CD14-positive monocyte (primary cell): ENCODE data around the gene EGFLAM. TPM values are rescaled to one million over a fixed set of nuclear protein-coding genes. Genes with fewer than 3 reads are reported as not detected.

Source experiments
- DNase-seq, 3 donors: peaks; one replicate each; pipeline ENCODE4 v3.0.0-alpha.2; 2011 to 2022
- H2AFZ ChIP-seq: 2 replicates; pipeline ENCODE4 v1.6.0; 2012; ENCODE audit warnings: mild to moderate bottlenecking, low read depth, low read length, inconsistent platforms; ENCODE audit not compliant: insufficient read depth, poor library complexity, severe bottlenecking
- H3K27ac ChIP-seq, 2 donors: 1 replicate in 1 of 2; 2 replicates in 1 of 2; pipeline ENCODE4 v1.5.1; 2012 to 2013; ENCODE audit warnings: low read length in 2 of 2, control low read depth in 1 of 2, inconsistent platforms in 1 of 2, low read depth in 1 of 2, mild to moderate bottlenecking in 1 of 2
- H3K27me3 ChIP-seq, 2 donors: one replicate each; pipeline versions ENCODE4 v1.6.0 to v1.6.1; 2011 to 2013; ENCODE audit warnings: low read length in 2 of 2; ENCODE audit not compliant: control insufficient read depth in 2 of 2, insufficient read depth in 2 of 2
- H3K36me3 ChIP-seq, 2 donors: replicated peaks in 1 of 2; 1 replicate in 1 of 2; 2 replicates in 1 of 2; pipeline versions ENCODE4 v1.5.1 to v1.6.1; 2012 to 2013; ENCODE audit warnings: low read length in 2 of 2, control low read depth in 1 of 2, inconsistent platforms in 1 of 2, mild to moderate bottlenecking in 1 of 2; ENCODE audit not compliant: insufficient read depth in 2 of 2, control insufficient read depth in 1 of 2
- H3K4me1 ChIP-seq, 2 donors: 1 replicate in 1 of 2; 2 replicates in 1 of 2; pipeline versions ENCODE4 v1.5.1 to v1.6.1; 2012 to 2013; ENCODE audit warnings: low read length in 2 of 2, control low read depth in 1 of 2, inconsistent platforms in 1 of 2, mild to moderate bottlenecking in 1 of 2, moderate library complexity in 1 of 2; ENCODE audit not compliant: insufficient read depth in 2 of 2, control insufficient read depth in 1 of 2
- H3K4me2 ChIP-seq: replicated peaks from 2 replicates; pipeline ENCODE3; 2012; ENCODE audit warnings: low read length, moderate library complexity, mild to moderate bottlenecking; ENCODE audit not compliant: poor library complexity, severe bottlenecking; ENCODE audit errors: extremely low read depth
- H3K4me3 ChIP-seq, 3 experiments: fragments of 200-600 bp in 1 of 3; sonication (generic) in 1 of 3; replicated peaks in 1 of 3; 1 replicate in 2 of 3; 2 replicates in 1 of 3; pipeline ENCODE4 v1.5.1; 2011 to 2013; ENCODE audit warnings: low read length in 3 of 3, mild to moderate bottlenecking in 3 of 3, control low read depth in 2 of 3, low read depth in 2 of 3, inconsistent platforms in 1 of 3, moderate library complexity in 1 of 3
- H3K79me2 ChIP-seq: 2 replicates; pipeline ENCODE4 v1.6.0; 2012; ENCODE audit warnings: mild to moderate bottlenecking, control low read depth, inconsistent platforms, low read length, moderate library complexity; ENCODE audit not compliant: insufficient read depth
- H3K9ac ChIP-seq: 2 replicates; pipeline ENCODE4 v1.6.0; 2017; ENCODE audit warnings: low read length, mild to moderate bottlenecking; ENCODE audit not compliant: insufficient read depth, poor library complexity, severe bottlenecking
- H3K9me3 ChIP-seq, 2 donors: replicated peaks in 1 of 2; 1 replicate in 1 of 2; 2 replicates in 1 of 2; pipeline versions ENCODE4 v1.5.1 to v1.6.1; 2012 to 2013; ENCODE audit warnings: low read length in 2 of 2, control low read depth in 1 of 2; ENCODE audit not compliant: control insufficient read depth in 1 of 2, insufficient read depth in 1 of 2
- H4K20me1 ChIP-seq: 2 replicates; pipeline ENCODE4 v1.6.0; 2012; ENCODE audit warnings: mild to moderate bottlenecking, low read length, control low read depth, moderate library complexity; ENCODE audit not compliant: insufficient read depth
- H3K27ac Mint-ChIP-seq, 7 donors: one replicate each; pipeline ENCODE4 v1.8.0; 2020; ENCODE audit warnings: mild to moderate bottlenecking in 7 of 7, mixed read lengths in 7 of 7, moderate library complexity in 6 of 7, inconsistent platforms in 2 of 7
- H3K27me3 Mint-ChIP-seq, 3 donors: one replicate each; pipeline ENCODE4 v1.8.0; 2021 to 2022; ENCODE audit warnings: low read depth in 3 of 3, mild to moderate bottlenecking in 3 of 3, mixed read lengths in 3 of 3, moderate library complexity in 3 of 3, inconsistent platforms in 1 of 3
- H3K36me3 Mint-ChIP-seq, 2 donors: one replicate each; pipeline ENCODE4 v1.8.0; 2020; ENCODE audit warnings: mixed read lengths in 2 of 2, inconsistent platforms in 1 of 2, mild to moderate bottlenecking in 1 of 2
- H3K4me1 Mint-ChIP-seq: one replicate; pipeline ENCODE4 v1.8.0; 2020; ENCODE audit warnings: mild to moderate bottlenecking, mixed read lengths
- H3K4me3 Mint-ChIP-seq, 2 donors: one replicate each; pipeline ENCODE4 v1.8.0; 2020; ENCODE audit warnings: mild to moderate bottlenecking in 2 of 2, mixed read lengths in 2 of 2, moderate library complexity in 1 of 2
- H3K9me3 Mint-ChIP-seq, 7 donors: one replicate each; pipeline ENCODE4 v1.8.0; 2020 to 2022; ENCODE audit warnings: mixed read lengths in 7 of 7, mild to moderate bottlenecking in 6 of 7, moderate library complexity in 6 of 7, inconsistent platforms in 2 of 7
- WGBS: methylation state at CpG from one replicate; pipeline ENCODE4 v1.1.5; 2013; ENCODE audit warnings: missing lambda C conversion rate; ENCODE audit not compliant: insufficient coverage; 5-methylcytosine and 5-hydroxymethylcytosine counted together
- intact Hi-C, 2 donors: fragments of 100-400 bp; cut with micrococcal nuclease; formaldehyde crosslinking; loops; one replicate each; pipeline versions ENCODE4 v1.15.0 to v1.15.1; 2023
- polyA plus RNA-seq, 3 donors: library from polyadenylated mRNA; depleted of rRNA in 1 of 3; unstranded in 2 of 3; stranded (reverse) in 1 of 3; fragments of 300-500 nt in 2 of 3; fragments of >200 nt in 1 of 3; fragmentation: Illumina TruSeq in 2 of 3; gene quantifications; 1 replicate in 2 of 3; 2 replicates in 1 of 3; pipeline ENCODE4 v1.2.3, GENCODE V29; 2012 to 2021
- TF ChIP-seq, protein P1 (sequence below): fragments of 200-600 bp; IDR thresholded peaks from one replicate; pipeline ENCODE4 v1.8.0; 2022; ENCODE audit warnings: antibody characterized with exemption, mild to moderate bottlenecking

The EGFLAM gene
- polyA plus RNA-seq, 3 donors, result not detected

DNA sequence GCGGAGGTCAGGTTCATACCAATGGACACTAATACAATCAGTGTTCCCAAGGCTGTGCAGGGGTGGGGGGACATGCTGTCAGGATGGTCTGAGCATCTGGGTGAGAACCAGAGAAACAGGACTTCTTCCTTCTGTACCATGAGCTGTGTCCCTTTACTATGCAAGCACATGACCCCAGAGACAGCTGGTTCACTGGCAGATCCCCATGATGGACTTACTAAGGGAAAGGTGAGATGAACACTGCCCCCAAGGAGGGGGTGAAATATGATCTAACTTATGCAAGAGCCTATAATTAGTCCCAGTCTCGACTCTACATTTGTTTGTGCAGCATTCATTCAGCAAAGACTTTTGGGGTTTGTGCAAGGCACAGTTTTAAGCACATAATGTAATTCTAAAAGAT, 206.7 kb downstream of the EGFLAM start:
- no peak for DNase-seq
- Mint-ChIP-seq H3K27ac (no peak overlapping the region), H3K27me3 (peaks cover 12 to 48% (median 30%) of the 10 kb centered on the region in 3 donors), H3K4me1 (no peaks in the 10 kb centered on the region), H3K4me3 (no peak overlapping the region), H3K36me3 (no peaks in the 10 kb centered on the region), H3K9me3 (peaks cover 0 to 17% (median 9%) of the 10 kb centered on the region in 7 donors)
- Histone ChIP-seq H3K4me3 (no peak overlapping the region), H3K4me2 (no peak overlapping the region), H3K9ac (no peak overlapping the region), H3K79me2 (no peaks in the 10 kb centered on the region), H3K36me3 (no peaks in the 10 kb centered on the region), H3K4me1 (no peaks in the 10 kb centered on the region), H2AFZ (no peak overlapping the region), H3K27me3 (peaks cover 79 to 98% of the 10 kb centered on the region in 2 donors), H3K27ac (no peak overlapping the region), H4K20me1 (no peaks in the 10 kb centered on the region), H3K9me3 (peaks cover 7 to 52% of the 10 kb centered on the region in 2 donors)
- no CpG with 5 or more reads among the region's 2 CpGs for WGBS
- intact Hi-C loops, result no loop called here
- TF ChIP-seq, protein P1, sequence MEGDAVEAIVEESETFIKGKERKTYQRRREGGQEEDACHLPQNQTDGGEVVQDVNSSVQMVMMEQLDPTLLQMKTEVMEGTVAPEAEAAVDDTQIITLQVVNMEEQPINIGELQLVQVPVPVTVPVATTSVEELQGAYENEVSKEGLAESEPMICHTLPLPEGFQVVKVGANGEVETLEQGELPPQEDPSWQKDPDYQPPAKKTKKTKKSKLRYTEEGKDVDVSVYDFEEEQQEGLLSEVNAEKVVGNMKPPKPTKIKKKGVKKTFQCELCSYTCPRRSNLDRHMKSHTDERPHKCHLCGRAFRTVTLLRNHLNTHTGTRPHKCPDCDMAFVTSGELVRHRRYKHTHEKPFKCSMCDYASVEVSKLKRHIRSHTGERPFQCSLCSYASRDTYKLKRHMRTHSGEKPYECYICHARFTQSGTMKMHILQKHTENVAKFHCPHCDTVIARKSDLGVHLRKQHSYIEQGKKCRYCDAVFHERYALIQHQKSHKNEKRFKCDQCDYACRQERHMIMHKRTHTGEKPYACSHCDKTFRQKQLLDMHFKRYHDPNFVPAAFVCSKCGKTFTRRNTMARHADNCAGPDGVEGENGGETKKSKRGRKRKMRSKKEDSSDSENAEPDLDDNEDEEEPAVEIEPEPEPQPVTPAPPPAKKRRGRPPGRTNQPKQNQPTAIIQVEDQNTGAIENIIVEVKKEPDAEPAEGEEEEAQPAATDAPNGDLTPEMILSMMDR, result no peak

GRCh38 chr5:38465702-38466423, 207.5 kb downstream of the EGFLAM start:
- no peak overlapping the region for H3K4me3 Mint-ChIP-seq

More at GRCh38 chr5:38465702-38466423, 207.5 kb downstream of the EGFLAM start:
- peaks cover 4 to 48% (median 22%) of the 10 kb centered on the region in 3 donors for H3K27me3 Mint-ChIP-seq
- peaks cover 7 to 47% of the 10 kb centered on the region in 2 donors for H3K9me3 ChIP-seq
- peaks cover 0 to 17% (median 6%) of the 10 kb centered on the region in 7 donors for H3K9me3 Mint-ChIP-seq
- no peak overlapping the region for H3K27ac ChIP-seq
- peaks cover 78 to 98% of the 10 kb centered on the region in 2 donors for H3K27me3 ChIP-seq
- H3K4me1 Mint-ChIP-seq, result no peaks in the 10 kb centered on the region
- no peak overlapping the region for H3K9ac ChIP-seq
- H3K36me3 Mint-ChIP-seq, result no peaks in the 10 kb centered on the region
- H3K4me2 ChIP-seq, result no peak overlapping the region
- no peak overlapping the region for H3K27ac Mint-ChIP-seq
- TF ChIP-seq, protein P1, result no peak
- intact Hi-C loops, result no loop called here
- no peaks in the 10 kb centered on the region for H4K20me1 ChIP-seq
- no peaks in the 10 kb centered on the region for H3K36me3 ChIP-seq
- H3K4me1 ChIP-seq, result no peaks in the 10 kb centered on the region
- H2AFZ ChIP-seq, result no peak overlapping the region
- DNase-seq, result no peak
- H3K4me3 ChIP-seq, result no peak overlapping the region
- 94% methylated on average over 8 of the region's 9 CpGs for WGBS
- no peaks in the 10 kb centered on the region for H3K79me2 ChIP-seq
